A549 (cell line): ENCODE results near the gene ITGA5.

Source experiments
- CTCF ChIP-seq: fragments of >200 bp; sonication (Bioruptor Twin); formaldehyde crosslinking; IDR thresholded peaks from 3 replicates; pipeline ENCODE4 v1.5.1; 2016
- EHMT2 ChIP-seq: fragments of 200-600 bp; sonication (generic); IDR thresholded peaks from 2 replicates; pipeline ENCODE4 v1.6.1; 2016; ENCODE audit warnings: antibody characterized with exemption, low read depth, mild to moderate bottlenecking, moderate library complexity
- ELK1 ChIP-seq: fragments of 150-350 bp; IDR thresholded peaks from 2 replicates; pipeline ENCODE4 v1.6.1; 2014; ENCODE audit warnings: low read depth, mild to moderate bottlenecking, low read length
- JUN ChIP-seq, 2 experiments: fragments of >200 bp; sonication (Bioruptor Twin); formaldehyde crosslinking; IDR thresholded peaks; 2 replicates in 1 of 2; 3 replicates in 1 of 2; pipeline ENCODE4 v1.6.1; 2016 to 2017
- NR3C1 ChIP-seq: fragments of >200 bp; sonication (Bioruptor Twin); formaldehyde crosslinking; IDR thresholded peaks from 3 replicates; pipeline ENCODE4 v1.6.1; 2017
- POLR2A ChIP-seq: IDR thresholded peaks from 2 replicates; pipeline ENCODE4 v1.6.1; 2012; ENCODE audit warnings: mild to moderate bottlenecking, low read length
- RFX5 ChIP-seq: fragments of 450-650 bp; IDR thresholded peaks from 2 replicates; pipeline ENCODE4 v1.7.1; 2014; ENCODE audit warnings: antibody characterized with exemption, mild to moderate bottlenecking, moderate library complexity
- SMC3 ChIP-seq: fragments of >200 bp; sonication (Bioruptor Twin); formaldehyde crosslinking; IDR thresholded peaks from 3 replicates; pipeline ENCODE4 v1.6.1; 2018; ENCODE audit warnings: inconsistent platforms

GRCh38 chr12:54397157-54397556 lies 21.9 kb downstream of the ITGA5 start:
- TF ChIP-seq POLR2A (no peak), ELK1 (no peak), CTCF (no peak), EHMT2 (no peak), SMC3 (no peak), NR3C1 (no peak), RFX5 (no peak), JUN (IDR thresholded peaks at IDR 0.05) (no peak)
